Stimulated activated CD8-positive, alpha-beta memory T cell treated with anti-CD3 and anti-CD28 coated beads, Interleukin-4, amount 100 ng/mL, for 1 hour (primary cell): ENCODE results near the gene FBXW11.

ENCODE experiments used
- DNase-seq, 2 donors: peaks; one replicate each; pipeline ENCODE4 v3.0.0-alpha.2; 2020; ENCODE audit warnings: low read depth in 2 of 2, low spot score in 1 of 2

Gene FBXW11

GRCh38 chr5:171871711-171872110 lies 134.7 kb downstream of the FBXW11 start:
- no peak for DNase-seq

- no peak for DNase-seq
Observed at GRCh38 chr5:171869956-171870355, 136.5 kb downstream of the FBXW11 start.

DNA sequence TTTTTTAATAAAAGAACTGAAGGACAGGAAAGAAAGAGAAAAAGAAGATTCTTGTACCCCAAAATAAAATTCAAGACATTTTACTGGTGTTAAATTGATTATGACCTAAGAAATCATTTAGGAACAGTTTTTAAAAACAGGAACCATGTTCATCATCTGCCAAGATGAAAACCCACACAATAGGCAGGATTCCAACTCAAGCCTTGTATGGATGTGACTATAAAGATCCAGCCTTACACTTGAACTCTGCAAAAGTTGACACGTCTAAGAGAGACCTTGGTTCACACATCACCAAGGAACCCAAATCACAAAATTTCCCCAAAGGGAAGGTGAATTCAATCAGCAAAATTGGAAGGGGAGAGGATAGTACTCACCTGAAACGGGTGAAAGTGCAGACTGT lies 138.2 kb downstream of the FBXW11 start:
- no peak for DNase-seq

DNA sequence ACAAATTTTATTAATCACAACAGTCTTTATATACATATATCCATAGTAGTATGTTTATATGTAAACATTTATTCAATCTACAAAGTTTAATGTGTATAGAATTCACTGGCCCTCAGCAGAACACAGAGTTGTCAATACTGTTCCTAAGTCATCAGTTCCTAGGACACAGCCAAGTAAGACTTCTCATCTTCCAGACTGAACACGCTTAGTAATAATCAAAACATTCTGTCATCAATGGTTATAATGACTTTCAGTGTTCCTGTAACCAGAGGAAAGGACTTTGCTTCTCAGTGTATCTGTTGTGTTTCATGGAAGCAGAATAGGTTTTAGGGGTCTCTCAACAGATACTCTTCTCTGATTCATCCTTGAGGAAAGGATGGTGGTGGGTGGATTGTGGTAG lies 138.7 kb downstream of the FBXW11 start:
- no peak for DNase-seq

GRCh38 chr5:171865471-171865870 lies 141.0 kb downstream of the FBXW11 start:
- DNase-seq: no peak

GRCh38 chr5:171863935-171864334 lies 142.5 kb downstream of the FBXW11 start:
- DNase-seq: no peak

DNA sequence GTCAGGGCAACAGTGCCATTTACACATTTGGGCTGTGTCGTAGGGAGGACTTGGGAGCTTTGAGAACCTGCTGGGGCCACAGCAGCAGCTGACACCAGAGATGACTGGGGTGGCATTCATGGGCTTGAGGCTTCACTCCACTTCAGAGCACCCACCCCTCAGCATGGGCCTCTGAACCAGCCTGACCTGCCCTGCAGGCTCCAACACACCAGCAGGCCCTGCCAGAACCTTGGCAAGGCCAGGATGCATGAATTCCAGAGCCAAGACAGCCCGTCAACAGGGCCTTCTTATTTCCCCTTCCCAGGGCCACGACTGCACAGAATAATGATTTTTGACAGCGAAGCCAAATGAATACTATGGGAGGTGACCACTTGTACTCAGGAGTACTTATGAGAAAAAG lies 143.8 kb downstream of the FBXW11 start:
- no peak for DNase-seq

DNA sequence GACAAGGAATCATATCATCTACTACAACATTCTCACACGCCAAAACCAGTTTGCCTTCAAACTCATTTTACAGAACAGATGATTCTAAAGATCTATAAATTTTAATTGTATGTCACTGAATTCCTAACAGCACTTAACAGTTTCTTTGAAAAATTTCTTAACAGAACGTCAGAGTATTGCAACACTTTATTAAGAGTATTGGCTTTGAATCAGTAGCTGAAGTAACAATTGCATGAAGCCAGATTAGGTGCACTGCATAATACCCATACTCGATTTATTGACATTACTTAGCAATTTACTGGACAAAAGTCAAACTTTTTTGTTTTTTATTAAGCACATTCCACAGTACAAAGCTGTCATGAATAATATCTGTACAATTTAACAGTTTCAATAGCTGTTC lies 145.1 kb downstream of the FBXW11 start:
- no peak for DNase-seq

DNA sequence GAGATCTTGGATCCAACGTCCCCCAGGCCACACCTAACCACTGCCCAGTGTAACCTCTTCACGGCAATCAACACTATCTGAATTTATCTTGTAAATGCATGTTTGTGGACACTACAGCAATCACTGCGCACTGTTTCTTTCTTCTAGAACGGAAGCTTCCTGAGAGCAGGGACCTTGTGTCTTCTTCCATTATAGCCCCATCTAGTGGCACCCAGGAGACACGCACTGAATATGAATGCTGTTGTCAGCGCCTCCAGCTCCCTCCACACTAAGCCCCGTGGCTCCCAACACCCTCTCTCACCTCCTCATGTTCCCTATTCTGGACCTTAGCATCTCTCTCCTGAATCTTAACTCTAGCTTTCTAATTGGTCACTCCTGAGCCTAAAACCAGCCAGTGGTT lies 148.1 kb downstream of the FBXW11 start:
- no peak for DNase-seq

GRCh38 chr5:171857489-171857876 lies 149.0 kb downstream of the FBXW11 start:
- DNase-seq: no peak

- no peak for DNase-seq
Observed at GRCh38 chr5:171855798-171856763, 150.4 kb downstream of the FBXW11 start.

- DNase-seq: no peak
Observed at GRCh38 chr5:171855265-171855664, 151.2 kb downstream of the FBXW11 start.

DNA sequence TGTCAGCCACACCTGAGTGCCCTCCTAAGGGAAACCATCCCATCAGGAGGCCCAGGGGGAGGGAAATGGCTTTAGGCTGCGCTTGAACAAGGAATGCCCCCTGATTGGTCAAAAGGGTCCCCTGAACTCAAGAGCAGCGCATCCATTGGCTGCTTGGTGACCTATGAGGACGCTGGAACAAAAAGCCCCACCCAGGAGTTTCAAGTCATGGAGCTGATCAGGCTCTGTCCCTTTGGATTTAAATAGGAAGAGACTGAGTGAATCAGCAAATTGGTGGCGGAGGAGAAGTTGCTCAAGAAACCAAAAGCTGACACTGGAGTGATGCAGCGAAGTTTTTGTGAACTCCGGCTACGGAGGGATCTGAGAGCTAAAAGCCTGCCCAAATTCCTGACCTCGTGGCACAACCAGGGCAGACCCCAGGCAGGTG lies 154.2 kb downstream of the FBXW11 start:
- no peak for DNase-seq

DNA sequence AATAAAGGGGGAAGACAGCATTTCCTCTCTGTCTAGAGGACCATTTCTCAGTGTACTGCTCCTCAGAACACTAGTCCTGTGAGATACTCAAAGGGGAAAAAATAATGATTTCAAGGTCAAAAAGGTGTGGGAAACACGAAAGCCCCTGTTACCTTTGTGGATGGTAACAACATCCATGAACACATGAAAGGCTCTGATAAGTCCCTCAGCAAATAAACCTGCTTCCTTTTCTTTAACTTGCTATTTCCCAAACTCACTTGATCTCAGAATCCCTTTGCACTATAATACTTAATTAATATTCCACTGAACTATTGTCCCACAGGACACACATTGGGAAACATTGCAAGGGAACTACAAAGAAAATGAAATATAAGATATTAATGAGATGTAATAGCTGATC lies 155.2 kb downstream of the FBXW11 start:
- no peak for DNase-seq

GRCh38 chr5:171850324-171850947 lies 156.0 kb downstream of the FBXW11 start:
- no peak for DNase-seq

- DNase-seq: no peak
Observed at GRCh38 chr5:171849585-171850323, 156.7 kb downstream of the FBXW11 start.

DNA sequence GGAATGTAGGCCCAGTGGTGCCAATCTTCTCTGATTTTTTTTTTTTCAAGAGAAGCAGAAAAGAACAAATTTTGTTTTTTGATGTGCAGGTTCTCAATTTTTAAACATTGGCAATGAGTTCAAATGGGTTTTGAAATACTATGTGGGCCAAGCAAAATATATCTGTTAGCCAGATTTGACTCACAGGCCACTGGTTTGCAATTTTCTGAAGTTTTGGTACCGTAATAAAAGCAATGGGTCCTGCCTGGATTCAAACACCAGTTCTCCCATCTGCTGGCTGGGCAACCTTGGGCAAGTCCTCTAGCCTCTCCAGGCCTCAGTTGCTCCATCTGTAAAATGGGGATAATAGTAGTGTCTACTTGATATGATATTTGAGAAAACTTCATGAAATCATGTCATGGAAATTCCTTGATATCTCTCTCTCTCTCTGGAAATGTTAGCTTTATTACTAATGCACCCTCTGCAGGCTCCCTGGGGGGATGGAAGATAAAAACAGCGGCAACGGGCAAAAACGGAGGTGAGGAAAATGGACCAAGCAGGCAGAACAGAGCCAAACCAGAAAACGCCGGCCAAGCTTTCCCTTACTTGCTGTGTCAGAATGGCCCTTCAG lies 157.4 kb downstream of the FBXW11 start:
- no peak for DNase-seq

- DNase-seq: no peak
Observed at GRCh38 chr5:171848486-171848885, 158.0 kb downstream of the FBXW11 start.

- DNase-seq: no peak
Observed at GRCh38 chr5:171848006-171848405, 158.4 kb downstream of the FBXW11 start.

GRCh38 chr5:171847026-171847425 lies 159.4 kb downstream of the FBXW11 start:
- no peak for DNase-seq

- DNase-seq: no peak
Observed at GRCh38 chr5:171846323-171846722, 160.1 kb downstream of the FBXW11 start.
